Astrocyte (in vitro differentiated cells and primary cell): ENCODE data around the gene NRP1.

Source experiments
- CTCF ChIP-seq: IDR thresholded peaks from 2 replicates; pipeline ENCODE4 v1.5.1; 2011; ENCODE audit warnings: low read depth, mild to moderate bottlenecking, inconsistent platforms, low read length, moderate library complexity; ENCODE audit not compliant: insufficient read depth
- EZH2 ChIP-seq: IDR thresholded peaks from 2 replicates; pipeline ENCODE4 v1.6.1; 2012; ENCODE audit warnings: mild to moderate bottlenecking, low read length, inconsistent platforms; ENCODE audit not compliant: insufficient read depth

DNA sequence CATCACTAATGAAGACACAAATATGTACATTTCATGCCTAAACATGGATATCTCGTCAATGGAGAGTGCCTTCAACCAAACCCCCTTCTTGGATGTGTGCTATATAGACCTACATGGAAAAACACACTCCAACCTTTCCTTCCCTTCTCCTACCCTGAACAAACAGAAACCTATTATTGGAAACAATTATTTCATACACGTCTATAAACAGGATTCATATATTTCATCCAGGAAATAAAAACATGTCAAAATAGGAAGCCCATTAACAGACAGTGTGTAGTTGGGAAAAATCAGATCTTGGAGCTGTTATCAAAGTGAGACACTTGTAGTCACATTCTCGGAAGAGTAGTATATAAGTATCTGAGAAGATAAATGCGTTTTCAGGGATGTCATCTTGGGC is 81.1 kb downstream of the NRP1 start:
- TF ChIP-seq CTCF (no peak), EZH2 (no peak)
